ENCODE data around the gene CTIF.

- TF ChIP-seq POLR2A (IDR thresholded peaks at IDR 0.05; ENCODE audit: low read depth, low read length) (no peak), POLR2AphosphoS5 (IDR thresholded peaks at IDR 0.05; ENCODE audit: low read depth, low read length) (no peak), TAF1 (IDR thresholded peaks at IDR 0.05; ENCODE audit: borderline replicate concordance, low read depth, low read length) (no peak)
These were observed 188.8 kb downstream of the CTIF start for GRCh38 chr18:48727681-48728080.
